H1 (cell line): ENCODE measurements around the gene PLA2R1. TPM values are rescaled to one million over a fixed set of nuclear protein-coding genes. Genes with fewer than 3 reads are reported as not detected.

Source experiments
- ASH2L ChIP-seq: fragments of 200-600, 300-600 bp; sonication (generic); IDR thresholded peaks from one replicate; pipeline ENCODE4 v1.7.1; 2017; ENCODE audit warnings: low read length
- CHD7 ChIP-seq: fragments of 300-600 bp; sonication (generic); IDR thresholded peaks from 2 replicates; pipeline ENCODE4 v1.7.1; 2012; ENCODE audit warnings: low read length, moderate library complexity, mild to moderate bottlenecking, inconsistent platforms; ENCODE audit not compliant: insufficient replicate concordance
- CTBP2 ChIP-seq: IDR thresholded peaks from 2 replicates; pipeline ENCODE4 v1.7.0; 2011; ENCODE audit warnings: borderline replicate concordance, mild to moderate bottlenecking, moderate library complexity, mixed read lengths, low read length; ENCODE audit not compliant: insufficient read depth, insufficient read length
- HDAC2 ChIP-seq, 2 experiments: fragments of 300-600 bp in 1 of 2; sonication (generic) in 1 of 2; IDR thresholded peaks; 2 replicates each; pipeline ENCODE4 v1.6.1; 2011 to 2012; ENCODE audit warnings: low read depth in 2 of 2, low read length in 2 of 2, mild to moderate bottlenecking in 2 of 2, moderate library complexity in 2 of 2, borderline replicate concordance in 1 of 2, inconsistent platforms in 1 of 2
- KDM5A ChIP-seq: fragments of 200-600 bp; IDR thresholded peaks from 2 replicates; pipeline ENCODE4 v1.7.1; 2012; ENCODE audit warnings: mild to moderate bottlenecking, low read length, inconsistent platforms, mixed read lengths
- POLR2A ChIP-seq, 2 experiments: IDR thresholded peaks; 1 replicate in 1 of 2; 2 replicates in 1 of 2; pipeline ENCODE4 v1.6.1; 2011; ENCODE audit warnings: low read depth in 2 of 2, low read length in 2 of 2, mild to moderate bottlenecking in 2 of 2; ENCODE audit errors: control extremely low read depth in 1 of 2
- POLR2AphosphoS5 ChIP-seq: IDR thresholded peaks from 2 replicates; pipeline ENCODE4 v1.6.1; 2011; ENCODE audit warnings: low read depth, low read length
- SRF ChIP-seq: IDR thresholded peaks from 2 replicates; pipeline ENCODE4 v1.6.1; 2011; ENCODE audit warnings: mild to moderate bottlenecking, low read depth, low read length, moderate library complexity
- SUZ12 ChIP-seq: fragments of 200-600 bp; sonication (generic); IDR thresholded peaks from 2 replicates; pipeline ENCODE4 v1.6.1; 2012; ENCODE audit warnings: mild to moderate bottlenecking, inconsistent platforms, low read length, moderate library complexity, mixed read lengths
- USF2 ChIP-seq: IDR thresholded peaks from 2 replicates; pipeline ENCODE4 v1.6.1; 2011; ENCODE audit warnings: low read length, improper control_type of control experiment
- polyA plus RNA-seq, 7 experiments: library from polyadenylated mRNA; depleted of rRNA in 3 of 7; stranded (reverse) in 5 of 7; unstranded in 2 of 7; fragments of >200 nt in 5 of 7; fragments of 200-250 nt in 2 of 7; gene quantifications; 1 replicate in 5 of 7; 2 replicates in 1 of 7; 4 replicates in 1 of 7; pipeline versions ENCODE4 v1.2.1 to v1.2.3, GENCODE V29; 2011 to 2013; ENCODE audit warnings: missing spikeins in 2 of 7, mixed read lengths in 2 of 7
- total RNA-seq: library from RNA; stranded (reverse); fragmentation: NEBNext Ultra II Directional; extraction: Animal tissue kit (Norgen Biotek cat#: 25700); gene quantifications from 2 replicates; pipeline ENCODE4 v1.2.1, GENCODE V29; 2021

Gene PLA2R1
- total and polyA plus RNA-seq, 2 of the 8 experiments (the other 6 are each of a cell fraction or from before 2014, with no cell fraction given), result 0.65 to 1.5 TPM

GRCh38 chr2:159904959-159905305 is 157.5 kb downstream of the PLA2R1 start (continued):
- TF ChIP-seq CHD7 (no peak), POLR2AphosphoS5 (no peak), POLR2A (IDR thresholded peaks at IDR 0.05; ENCODE audit: control extremely low read depth in 1 of 2, low read depth in 2 of 2, low read length in 2 of 2) (no peak), KDM5A (no peak), ASH2L (no peak), USF2 (no peak), CTBP2 (no peak), SUZ12 (no peak), SRF (no peak), HDAC2 (IDR thresholded peaks at IDR 0.05; ENCODE audit: borderline replicate concordance in 1 of 2, low read depth in 2 of 2, low read length in 2 of 2) (no peak; a peak in 1 of 4 replicates)
